Measurements from ENCODE around the gene JCHAIN. TPM values are rescaled to one million over a fixed set of nuclear protein-coding genes. Genes with fewer than 3 reads are reported as not detected.

Gene JCHAIN
- total and polyA plus RNA-seq, 9 of the 15 experiments (the other 6 are each of a cell fraction or from before 2014, with no cell fraction given) = 0.04 to 0.68 (median 0.26) TPM; not detected in 5

DNA sequence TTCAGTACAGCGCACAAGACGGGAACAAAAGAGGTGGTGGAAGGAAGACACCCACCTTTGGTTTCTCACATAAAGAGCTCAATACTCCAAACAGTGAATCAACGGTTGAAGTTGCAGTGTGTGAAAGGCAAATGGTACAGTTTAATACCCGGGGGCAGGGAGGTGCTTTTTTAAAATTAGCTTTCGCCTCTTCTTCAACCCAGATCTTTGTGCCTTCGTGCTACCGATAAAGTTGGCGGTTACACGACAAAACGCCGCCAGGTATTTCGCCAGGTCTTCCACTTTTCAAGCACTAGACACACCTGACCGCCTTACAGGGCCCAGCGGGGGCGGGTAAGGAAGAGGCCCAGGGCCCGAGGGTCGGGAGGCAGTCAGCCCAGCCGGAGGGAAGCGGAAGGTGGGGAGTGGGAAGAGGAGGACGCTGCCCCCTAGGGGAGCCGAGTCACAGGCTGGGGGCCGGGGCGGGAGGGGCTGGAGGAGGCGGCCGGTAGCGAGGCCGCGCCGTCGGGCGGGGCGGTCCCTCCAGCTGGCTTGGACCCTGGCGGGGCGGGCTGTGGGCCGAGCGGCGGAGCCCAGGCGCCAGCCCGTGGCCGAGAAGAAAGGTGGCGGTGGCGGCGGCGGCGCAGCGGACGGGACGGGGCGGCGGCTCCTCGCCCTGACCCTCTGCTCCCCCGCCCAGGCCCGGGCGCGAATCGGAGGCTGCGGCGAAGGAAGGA lies 38.1 kb upstream of the JCHAIN start (continued):
- TF ChIP-seq, protein P1, sequence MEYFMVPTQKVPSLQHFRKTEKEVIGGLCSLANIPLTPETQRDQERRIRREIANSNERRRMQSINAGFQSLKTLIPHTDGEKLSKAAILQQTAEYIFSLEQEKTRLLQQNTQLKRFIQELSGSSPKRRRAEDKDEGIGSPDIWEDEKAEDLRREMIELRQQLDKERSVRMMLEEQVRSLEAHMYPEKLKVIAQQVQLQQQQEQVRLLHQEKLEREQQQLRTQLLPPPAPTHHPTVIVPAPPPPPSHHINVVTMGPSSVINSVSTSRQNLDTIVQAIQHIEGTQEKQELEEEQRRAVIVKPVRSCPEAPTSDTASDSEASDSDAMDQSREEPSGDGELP (CRISPR knock-in tag; IDR thresholded peaks at IDR 0.05; ENCODE audit: borderline replicate concordance) = peak; percentile 85
- peak; percentile 71 for TF ChIP-seq SUPT5H (IDR thresholded peaks at IDR 0.05)
- TF ChIP-seq PHF20 (IDR thresholded peaks at IDR 0.05; ENCODE audit: partially characterized antibody) = peak; percentile 72
- TF ChIP-seq, protein P2, sequence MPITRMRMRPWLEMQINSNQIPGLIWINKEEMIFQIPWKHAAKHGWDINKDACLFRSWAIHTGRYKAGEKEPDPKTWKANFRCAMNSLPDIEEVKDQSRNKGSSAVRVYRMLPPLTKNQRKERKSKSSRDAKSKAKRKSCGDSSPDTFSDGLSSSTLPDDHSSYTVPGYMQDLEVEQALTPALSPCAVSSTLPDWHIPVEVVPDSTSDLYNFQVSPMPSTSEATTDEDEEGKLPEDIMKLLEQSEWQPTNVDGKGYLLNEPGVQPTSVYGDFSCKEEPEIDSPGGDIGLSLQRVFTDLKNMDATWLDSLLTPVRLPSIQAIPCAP (CRISPR knock-in tag; IDR thresholded peaks at IDR 0.05; ENCODE audit: borderline replicate concordance) = no peak
- TF ChIP-seq NEUROD1 (IDR thresholded peaks at IDR 0.05; ENCODE audit: borderline replicate concordance, low read depth, low read length, partially characterized antibody) = peak; percentile 61
- TF ChIP-seq ATF1 (CRISPR knock-in tag; IDR thresholded peaks at IDR 0.05) = no peak
- TF ChIP-seq ATF1 (tag; IDR thresholded peaks at IDR 0.05) = 0 out of 2 replicates have a peak, but pooled peaks have one; percentile 38

DNA sequence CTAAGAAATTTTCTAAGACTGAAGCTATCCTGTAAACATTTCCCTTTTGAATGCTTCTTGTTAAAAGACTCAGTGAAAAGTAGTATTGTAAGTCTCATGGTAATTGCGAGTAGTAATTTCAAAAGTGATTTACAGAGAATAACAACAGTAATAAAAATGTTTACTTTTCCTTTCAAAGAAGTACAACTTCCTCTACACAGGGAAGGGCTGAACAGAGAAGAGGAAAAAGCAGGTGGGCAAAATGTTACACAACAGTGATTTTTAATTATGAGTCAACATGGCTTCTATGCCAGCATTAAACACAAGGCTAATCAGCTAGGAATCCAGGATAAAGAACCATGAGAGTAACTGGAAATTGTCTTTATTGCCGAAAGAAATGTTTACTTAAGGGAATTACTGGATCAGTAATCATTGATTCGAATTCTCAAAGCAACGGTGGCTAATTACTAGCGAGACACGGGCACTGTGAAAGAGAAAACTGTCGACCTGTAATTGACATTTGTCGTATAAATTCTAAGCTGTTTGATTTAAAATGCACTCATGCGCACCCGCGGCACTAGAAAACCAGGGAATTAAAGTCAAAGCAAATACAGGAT lies 37.4 kb upstream of the JCHAIN start:
- TF ChIP-seq RAD51 (IDR thresholded peaks at IDR 0.05; ENCODE audit: borderline replicate concordance, low read depth) (no peak), CSDE1 (IDR thresholded peaks at IDR 0.05) (no peak), CEBPB (tag; IDR thresholded peaks at IDR 0.05) (peak; percentile 58), NRF1 (conservative IDR thresholded peaks at IDR 0.05 in 1 of 2, IDR thresholded peaks at IDR 0.05 in 1 of 2) (peak; percentile 28 to 52; a peak in 2 of 4 replicates), ZNF263 (CRISPR knock-in tag; IDR thresholded peaks at IDR 0.05; ENCODE audit: borderline replicate concordance) (no peak)
- TF ChIP-seq, protein P3, sequence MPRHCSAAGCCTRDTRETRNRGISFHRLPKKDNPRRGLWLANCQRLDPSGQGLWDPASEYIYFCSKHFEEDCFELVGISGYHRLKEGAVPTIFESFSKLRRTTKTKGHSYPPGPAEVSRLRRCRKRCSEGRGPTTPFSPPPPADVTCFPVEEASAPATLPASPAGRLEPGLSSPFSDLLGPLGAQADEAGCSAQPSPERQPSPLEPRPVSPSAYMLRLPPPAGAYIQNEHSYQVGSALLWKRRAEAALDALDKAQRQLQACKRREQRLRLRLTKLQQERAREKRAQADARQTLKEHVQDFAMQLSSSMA (CRISPR knock-in tag; IDR thresholded peaks at IDR 0.05) = no peak
- TF ChIP-seq, protein P4, sequence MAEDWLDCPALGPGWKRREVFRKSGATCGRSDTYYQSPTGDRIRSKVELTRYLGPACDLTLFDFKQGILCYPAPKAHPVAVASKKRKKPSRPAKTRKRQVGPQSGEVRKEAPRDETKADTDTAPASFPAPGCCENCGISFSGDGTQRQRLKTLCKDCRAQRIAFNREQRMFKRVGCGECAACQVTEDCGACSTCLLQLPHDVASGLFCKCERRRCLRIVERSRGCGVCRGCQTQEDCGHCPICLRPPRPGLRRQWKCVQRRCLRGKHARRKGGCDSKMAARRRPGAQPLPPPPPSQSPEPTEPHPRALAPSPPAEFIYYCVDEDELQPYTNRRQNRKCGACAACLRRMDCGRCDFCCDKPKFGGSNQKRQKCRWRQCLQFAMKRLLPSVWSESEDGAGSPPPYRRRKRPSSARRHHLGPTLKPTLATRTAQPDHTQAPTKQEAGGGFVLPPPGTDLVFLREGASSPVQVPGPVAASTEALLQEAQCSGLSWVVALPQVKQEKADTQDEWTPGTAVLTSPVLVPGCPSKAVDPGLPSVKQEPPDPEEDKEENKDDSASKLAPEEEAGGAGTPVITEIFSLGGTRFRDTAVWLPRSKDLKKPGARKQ (CRISPR knock-in tag; IDR thresholded peaks at IDR 0.05) = no peak
- intact Hi-C loops (cut with micrococcal nuclease) = loop anchor here (2.0 to 10.0 kb wide), 3 partner anchors 51 to 291 kb away; partner anchors contain the start of genes DCK and GRSF1
- H2AFZ ChIP-seq (ENCODE audit: low read depth, low read length) = peak overlapping the region; percentile 98
- CTCF ChIA-PET (ENCODE audit: low intra/inter-chr PET ratio) = interaction anchor here (1.2 kb wide), 1 partner anchor 103 kb away, joined by 4 read pairs; no protein-coding TSS in a partner anchor
- H3K4me1 ChIP-seq (replicated peaks in 1 of 2; ENCODE audit: control insufficient read depth in 2 of 2, insufficient read depth in 2 of 2, low read length in 2 of 2) = peaks cover 15% of the 10 kb centered on the region in 2 experiments; a peak in 4 of 5 replicates
- H3K9me3 ChIP-seq (replicated peaks; ENCODE audit: control insufficient read depth, insufficient read depth, low read depth, low read length) = no peaks in the 10 kb centered on the region
- FAIRE-seq (peak; percentile 15), ATAC-seq (no peak), DNase-seq (ENCODE audit: extremely low read depth in 1 of 4, low spot score in 3 of 4) (no peak)
- in situ Hi-C loops (cut with MboI) = no loop called here
- peak overlapping the region; percentile 79 to 94; a peak in 3 of 4 replicates for H3K9ac ChIP-seq (ENCODE audit: insufficient read depth in 1 of 2, low read depth in 2 of 2, low read length in 2 of 2)
- H3K27me3 ChIP-seq (ENCODE audit: control insufficient read depth in 2 of 2, insufficient read depth in 2 of 2, low read length in 2 of 2) = no peaks in the 10 kb centered on the region
- peak overlapping the region; percentile 85 for H3K27ac ChIP-seq (ENCODE audit: extremely low read depth, low read depth, low read length)
- no peaks in the 10 kb centered on the region for H3K9me1 ChIP-seq (ENCODE audit: control insufficient read depth, insufficient read depth, low read length)
- peak overlapping the region; percentile 81 for H3K4me2 ChIP-seq (ENCODE audit: insufficient read depth, low read length)
- H4K20me1 ChIP-seq (replicated peaks; ENCODE audit: control insufficient read depth, insufficient read depth, low read length) = no peaks in the 10 kb centered on the region
- no TSS peak for BruUV-seq (replicated peaks)
- WGBS (ENCODE audit: insufficient coverage, low coverage, missing lambda C conversion rate) = 26% methylated on average over 11 of the region's 11 CpGs
- POLR2A ChIA-PET = interaction anchor here (0.6 to 3.5 kb wide), 11 partner anchors 8 to 315 kb away, joined by 3 to 17 read pairs (median 3); partner anchors contain the start of genes GRSF1 and UTP3
- peak overlapping the region; percentile 79 for H3K4me3 ChIP-seq
- no peaks in the 10 kb centered on the region for H3K36me3 ChIP-seq (ENCODE audit: control insufficient read depth, insufficient read depth, low read length)
- H3K79me2 ChIP-seq (ENCODE audit: control insufficient read depth, insufficient read depth, low read length) = peaks cover 23% of the 10 kb centered on the region
